Kidney glomerular epithelial cell (primary cell): ENCODE results near the gene OSBPL9.
"Not testable (repeated sequence)": the region's sequence is repeated elsewhere in the genome, so short reads cannot be mapped to it uniquely, and the experiment has no call there.

Experiments used
- DNase-seq: peaks from one replicate; lab custom pipeline; 2025; lab: John Stamatoyannopoulos, UW

The OSBPL9 gene

DNA sequence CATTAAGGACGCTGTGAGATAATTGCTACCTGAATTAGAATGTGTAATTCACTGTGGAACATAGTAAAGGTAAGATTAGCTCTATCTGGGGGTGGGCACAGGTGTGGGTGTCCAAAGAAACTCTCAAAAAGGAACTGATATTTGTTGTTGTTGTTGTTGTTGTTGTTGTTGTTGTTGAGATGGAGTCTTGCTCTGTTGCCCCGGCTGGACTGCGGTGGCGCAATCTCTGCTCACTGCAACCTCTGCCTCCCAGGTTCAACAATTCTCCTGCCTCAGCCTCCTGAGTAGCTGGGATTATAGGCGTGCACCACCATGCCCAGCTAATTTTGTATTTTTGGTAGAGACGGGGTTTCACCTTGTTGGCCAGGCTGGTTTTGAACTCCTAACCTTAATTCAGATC is 6.8 kb upstream of the OSBPL9 start:
- DNase-seq = not testable (repeated sequence)

DNA sequence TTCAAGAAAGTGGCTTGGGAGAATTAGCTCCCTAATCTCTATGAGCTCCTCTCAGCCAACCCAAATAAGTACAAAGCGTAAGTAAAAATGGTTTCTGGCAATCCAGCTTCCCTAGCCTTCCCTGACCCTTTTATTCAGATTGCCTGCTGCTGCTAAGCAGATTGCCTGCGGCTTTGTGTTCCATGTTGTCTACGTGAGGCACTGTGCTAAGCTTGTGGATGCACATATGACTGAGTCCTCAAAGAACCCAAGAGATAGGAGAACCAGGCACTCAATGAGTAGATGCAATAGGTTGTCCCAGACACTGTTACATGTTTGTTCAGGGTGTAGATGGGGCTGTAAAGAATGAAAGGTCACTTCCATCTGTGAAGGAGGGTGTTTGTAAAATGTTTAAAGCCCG is 6.3 kb upstream of the OSBPL9 start:
- no peak for DNase-seq

DNA sequence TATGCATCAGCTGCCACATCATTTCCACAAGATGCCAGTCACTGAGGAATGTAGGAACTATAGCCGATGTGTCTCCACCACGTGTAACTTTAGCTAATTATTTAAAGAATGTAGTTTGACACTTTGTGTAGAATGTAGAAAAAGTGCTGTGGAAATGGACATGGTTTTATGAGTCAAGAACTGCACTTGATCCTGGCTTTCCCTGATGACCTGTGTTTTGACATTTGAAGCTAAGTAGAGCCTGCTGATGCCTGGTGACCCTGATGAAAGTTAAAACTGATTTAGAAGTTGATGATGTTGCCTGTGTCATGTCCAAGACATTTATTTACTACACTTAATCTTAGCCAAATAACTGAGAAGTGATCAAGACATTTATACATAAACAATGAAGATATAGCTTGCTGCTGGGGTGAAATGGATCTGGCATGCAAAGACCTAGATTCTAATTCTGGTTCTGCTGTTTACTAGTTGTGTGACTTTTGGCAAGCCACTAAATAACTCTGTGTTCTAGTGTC is 4.4 kb upstream of the OSBPL9 start:
- peak; percentile 70 for DNase-seq

DNA sequence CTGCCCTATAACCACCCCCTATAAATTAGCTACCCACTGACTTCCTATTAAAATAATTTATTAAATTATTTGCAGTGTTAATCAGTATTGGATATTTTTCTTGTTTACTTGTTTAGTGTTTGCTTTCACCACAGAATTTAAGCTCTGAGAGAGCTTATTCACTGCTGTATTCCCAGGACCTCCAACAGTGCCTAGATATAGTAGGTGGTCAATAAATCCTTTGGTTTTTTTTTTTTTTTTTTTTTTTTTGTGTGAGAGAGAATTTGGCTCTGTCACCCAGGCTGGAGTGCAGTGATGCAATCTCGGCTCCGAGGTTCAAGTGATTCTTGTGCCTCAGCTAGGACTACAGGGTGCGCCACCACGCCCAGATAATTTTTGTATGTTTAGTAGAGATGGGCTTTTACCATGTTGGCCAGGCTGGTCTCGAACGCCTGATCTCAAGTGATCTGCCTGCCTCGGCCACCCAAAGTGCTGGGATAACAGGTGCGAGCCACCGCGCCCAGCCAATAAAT is 1.1 kb upstream of the OSBPL9 start:
- no peak for DNase-seq

DNA sequence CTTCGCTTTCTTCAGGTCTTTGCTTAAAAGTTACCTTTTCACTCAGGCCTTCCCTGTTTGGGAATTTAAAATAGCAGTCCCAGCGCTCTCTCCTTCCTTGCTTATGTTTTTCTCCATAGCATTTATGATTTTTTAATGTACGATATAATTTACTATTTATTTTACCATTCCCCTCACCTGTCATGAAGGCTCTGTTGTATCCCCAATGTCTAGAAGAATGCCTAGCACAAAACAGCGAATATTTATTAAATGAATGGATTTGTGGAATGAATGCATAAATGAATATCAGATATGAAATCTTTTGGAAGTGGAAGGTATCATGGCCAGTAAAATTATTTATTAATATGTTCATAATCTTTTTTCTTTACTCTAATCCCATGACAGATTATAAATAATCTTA is 402 bp upstream of the OSBPL9 start:
- DNase-seq = no peak

DNA sequence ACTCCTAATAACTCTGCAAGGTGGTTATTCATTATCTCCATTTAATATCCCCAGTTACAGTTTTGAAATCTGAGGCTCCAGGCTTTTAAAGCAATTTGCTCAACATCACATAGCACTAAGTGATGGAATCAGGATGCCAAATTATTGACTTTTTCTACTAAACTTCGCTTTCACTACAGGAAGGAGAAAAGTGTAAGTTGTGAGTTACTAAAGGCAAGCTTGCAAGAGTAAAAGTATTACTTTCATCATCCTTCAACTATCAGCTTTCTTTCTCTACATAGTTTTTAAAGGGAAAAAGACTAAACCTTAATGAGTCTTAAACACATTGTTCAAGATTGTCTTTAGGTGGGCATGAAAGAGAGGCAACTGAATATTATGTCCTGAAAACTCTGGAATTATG is 1.8 kb downstream of the OSBPL9 start:
- DNase-seq = no peak

DNA sequence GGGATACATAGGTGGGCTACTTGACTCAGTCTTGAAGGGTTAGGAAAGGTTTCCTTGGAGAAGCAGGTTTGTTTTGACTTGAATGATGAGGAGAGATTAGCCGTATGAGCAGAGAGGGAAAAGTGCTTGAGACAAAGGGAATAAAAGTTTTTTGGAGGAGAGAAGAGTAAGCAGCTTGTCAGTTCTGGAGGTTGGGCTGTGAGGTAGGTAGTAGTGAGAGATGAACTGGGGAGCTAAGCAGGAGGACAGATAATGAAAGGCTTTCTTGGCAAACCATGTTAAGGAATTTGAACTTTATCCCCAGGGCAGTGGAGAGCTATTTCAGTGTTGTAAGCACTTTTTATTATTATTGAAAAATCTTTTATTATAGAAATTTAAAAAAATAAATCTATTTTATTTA is 3.6 kb downstream of the OSBPL9 start:
- no peak for DNase-seq

DNA sequence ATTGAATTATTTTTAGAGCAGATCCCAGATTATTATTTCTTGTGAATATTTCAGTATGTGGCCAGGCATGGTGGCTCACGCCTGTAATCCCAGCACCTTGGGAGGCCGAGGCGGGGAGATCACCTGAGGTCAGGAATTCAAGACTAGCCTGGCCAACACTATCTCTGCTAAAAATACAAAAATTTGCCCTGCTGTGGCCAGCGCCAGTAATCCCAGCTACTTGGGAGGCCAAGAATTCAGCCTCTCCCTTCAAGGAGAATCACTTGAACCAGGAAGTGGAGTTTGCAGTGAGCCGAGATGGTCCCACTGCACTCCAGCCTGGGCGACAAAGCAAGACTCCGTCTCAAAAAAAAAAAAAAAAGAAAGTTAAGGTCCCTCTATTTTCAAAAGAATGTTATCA is 4.3 kb downstream of the OSBPL9 start:
- DNase-seq = no peak

DNA sequence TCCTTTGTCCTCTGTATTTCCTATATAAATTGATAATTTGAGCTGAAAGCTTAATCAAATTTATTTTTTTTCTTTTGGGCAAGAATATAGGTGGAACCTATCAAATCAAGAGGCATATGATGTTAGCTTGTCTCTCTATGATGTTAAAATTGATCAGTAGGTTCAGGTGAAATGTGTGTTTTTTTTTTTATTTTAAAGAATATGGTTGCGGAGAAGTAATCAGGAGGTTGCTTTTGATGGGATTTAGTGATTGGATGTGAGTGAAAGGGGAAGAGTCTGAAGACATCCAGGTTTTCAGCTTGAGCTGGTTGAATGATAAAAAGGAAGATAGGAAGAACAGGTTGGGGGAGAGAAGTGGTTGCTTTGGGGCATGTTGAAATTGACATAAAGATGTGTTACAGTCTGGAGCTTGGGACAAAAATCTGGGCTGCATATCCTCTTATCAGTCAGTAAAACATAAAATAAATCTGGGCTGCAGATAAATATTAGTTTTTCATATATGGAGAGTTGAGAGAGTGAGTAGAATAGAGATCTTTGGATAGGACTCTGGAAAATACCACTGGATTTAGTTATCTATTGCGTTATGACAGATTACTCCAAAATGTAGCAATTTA is 5.1 kb downstream of the OSBPL9 start:
- DNase-seq = no peak

DNA sequence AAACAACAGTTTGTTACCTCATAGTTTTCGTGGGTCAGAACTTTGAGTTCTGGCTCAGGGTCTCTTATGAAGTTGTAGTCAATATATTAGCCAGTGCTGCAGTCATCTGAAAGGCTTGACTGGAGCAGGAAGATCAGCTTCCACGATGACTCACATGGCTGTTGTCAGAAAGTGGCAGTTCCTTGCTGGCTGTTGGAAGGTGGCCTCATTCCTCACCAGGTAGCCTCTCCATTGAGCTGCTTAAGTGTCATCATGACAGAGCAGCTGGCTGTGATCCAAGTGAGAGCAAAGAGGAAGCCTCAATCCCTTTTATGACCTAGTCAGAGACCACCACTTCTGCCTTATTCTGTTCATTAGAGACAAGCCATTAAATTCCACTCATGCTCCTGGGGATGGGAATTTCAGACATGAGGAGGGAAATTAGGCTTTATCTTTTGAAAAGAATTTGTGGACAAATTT is 5.6 kb downstream of the OSBPL9 start:
- DNase-seq = peak; percentile 76

DNA sequence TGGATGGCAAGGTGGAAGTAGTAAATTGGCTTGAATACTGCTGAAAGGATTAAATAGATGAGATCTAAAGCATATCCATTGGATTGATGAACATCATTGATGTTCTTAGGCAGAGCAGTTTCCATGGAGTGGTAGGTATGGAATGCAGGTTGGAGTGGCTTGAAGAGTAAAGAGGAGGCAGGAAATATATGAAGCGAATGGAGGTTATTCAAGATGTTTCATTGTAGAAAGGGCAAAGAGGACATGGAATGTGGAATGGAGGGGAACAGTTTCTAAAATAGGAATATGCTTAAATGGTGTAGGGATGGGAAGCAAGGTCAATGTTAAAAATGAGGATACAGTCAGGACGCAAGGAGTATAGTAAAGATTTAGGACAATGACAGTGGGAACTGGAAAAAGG is 6.1 kb downstream of the OSBPL9 start:
- no peak for DNase-seq

DNA sequence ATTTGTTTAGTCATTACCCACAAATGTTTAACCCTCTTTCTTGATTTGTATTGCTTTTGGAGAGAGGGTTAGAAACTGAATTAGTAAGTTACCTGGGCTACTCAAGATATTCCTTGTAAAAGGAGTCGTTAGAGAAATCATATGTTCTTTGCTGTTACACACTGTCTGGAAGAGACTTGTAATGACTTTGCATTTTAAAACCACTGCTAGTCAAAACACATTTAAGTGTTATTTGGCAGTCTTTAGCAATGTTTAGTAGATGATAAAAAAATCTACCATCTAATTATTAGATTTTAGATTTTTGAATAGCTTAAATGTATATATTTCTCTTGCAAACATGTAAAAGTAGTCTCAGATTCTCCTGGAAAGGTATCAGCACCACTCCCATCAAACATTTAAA is 6.6 kb downstream of the OSBPL9 start:
- DNase-seq = no peak

DNA sequence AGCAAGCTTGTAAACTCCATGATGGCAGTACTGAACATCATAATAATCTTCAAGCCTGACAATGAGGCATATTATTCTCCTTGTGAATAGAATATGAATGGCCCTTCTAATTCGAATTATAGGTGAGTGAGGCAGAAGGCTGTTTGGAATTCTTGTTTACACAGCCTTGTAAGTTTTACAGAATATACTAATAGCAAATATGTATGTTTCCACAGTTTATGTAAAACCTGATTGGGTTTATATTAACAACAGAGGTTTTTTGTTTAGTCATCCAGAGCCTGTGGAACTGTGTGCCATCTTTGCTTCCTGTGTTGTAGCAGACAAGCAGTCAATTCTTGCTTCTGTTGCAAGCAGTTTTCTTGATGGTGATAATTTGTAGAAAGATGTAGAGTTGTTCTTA is 8.0 kb downstream of the OSBPL9 start:
- DNase-seq = no peak

DNA sequence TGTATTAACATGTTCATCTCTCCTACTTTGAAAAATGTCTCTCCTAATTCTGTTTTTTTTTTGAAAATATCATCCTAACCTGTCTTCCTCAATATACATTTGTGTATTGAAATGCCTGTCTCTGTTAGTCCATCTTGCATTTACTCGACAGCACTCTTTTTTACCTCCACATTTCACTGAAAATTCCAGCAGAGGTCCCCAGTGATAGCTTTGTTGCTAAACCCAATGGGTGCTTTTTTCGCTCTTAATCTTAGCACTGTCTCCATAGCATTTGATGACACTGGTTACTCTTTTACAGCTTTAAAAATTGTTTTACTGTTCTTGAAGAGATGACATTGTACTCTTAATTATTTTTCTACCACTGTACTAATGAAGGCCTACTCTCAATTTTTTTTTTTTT is 10.8 kb downstream of the OSBPL9 start:
- DNase-seq = peak; percentile 59

DNA sequence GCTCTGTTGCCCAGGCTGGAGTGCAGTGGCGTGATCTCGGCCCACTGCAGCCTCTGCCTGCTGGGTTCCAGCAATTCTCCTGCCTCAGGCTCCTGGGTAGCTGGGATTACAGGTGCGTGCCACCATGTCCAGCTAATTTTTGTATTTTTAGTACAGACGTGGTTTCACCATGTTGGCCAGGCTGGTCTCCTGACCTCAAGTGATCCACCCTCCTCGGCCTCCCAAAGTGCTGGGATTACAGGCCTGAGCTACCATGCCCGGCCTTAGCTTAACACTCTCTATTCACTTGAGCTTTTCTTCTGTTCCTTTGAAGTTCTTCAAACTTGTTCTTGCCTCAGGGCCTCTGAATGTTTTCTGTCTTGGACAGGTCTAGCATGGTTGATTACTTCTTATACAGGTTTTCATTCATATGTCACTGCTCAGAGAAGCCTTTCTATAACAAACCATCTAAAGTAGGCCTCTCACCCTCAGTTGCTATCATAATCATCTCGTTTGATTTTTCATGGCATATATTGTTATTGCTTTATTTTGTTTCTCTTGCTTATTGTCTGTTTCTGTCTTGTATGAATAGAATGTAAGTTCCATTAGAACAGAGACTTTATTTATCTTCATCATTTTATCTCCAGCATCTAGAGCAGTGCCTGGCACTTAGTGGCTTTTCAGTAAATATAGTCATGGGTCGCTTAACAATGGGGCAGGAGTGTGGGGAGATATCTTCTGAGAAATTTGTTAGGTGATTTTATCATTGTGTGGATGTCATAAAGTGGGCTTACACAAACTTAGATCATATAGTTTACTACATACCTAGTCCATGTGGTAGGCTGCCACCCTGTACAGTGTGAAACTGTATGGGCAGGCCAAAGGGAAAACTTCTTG is 12.1 kb downstream of the OSBPL9 start:
- no peak for DNase-seq

DNA sequence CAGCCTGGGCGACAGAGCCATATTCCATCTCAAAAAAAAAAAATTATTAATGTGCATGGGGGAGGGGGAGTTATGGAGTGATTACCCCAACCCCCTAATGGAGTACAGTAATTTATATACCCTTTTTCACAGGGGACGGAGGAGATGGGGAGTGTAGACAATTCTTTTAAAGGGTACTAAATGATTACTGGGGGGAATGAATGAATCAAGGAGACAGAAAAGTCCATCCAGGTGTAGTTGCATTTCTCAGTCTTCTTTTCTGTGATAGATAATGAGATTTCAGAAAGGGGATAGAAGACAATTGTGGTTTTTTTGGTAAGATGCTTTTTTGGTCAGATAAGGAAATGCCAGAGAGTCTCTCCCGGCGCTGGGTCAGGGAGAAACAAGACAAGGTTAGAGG is 13.0 kb downstream of the OSBPL9 start:
- no peak for DNase-seq

DNA sequence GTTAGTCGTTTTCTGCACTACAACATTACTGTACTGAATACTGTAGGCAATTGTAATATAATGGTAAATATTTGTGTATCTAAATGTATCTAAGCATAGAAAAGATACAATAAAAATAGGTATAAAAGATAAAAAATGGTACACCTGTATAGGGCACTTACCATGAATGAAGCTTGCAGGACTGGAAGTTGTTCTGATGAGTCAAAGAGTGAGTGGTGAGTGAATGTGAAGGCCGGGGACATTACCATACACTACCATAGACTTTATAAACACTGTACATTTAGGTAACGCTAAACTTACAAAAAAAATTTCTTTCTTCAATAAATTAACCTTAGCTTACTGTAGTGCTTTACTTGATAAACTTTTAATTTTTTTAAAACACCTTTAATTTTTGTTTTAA is 13.5 kb downstream of the OSBPL9 start:
- no peak for DNase-seq

DNA sequence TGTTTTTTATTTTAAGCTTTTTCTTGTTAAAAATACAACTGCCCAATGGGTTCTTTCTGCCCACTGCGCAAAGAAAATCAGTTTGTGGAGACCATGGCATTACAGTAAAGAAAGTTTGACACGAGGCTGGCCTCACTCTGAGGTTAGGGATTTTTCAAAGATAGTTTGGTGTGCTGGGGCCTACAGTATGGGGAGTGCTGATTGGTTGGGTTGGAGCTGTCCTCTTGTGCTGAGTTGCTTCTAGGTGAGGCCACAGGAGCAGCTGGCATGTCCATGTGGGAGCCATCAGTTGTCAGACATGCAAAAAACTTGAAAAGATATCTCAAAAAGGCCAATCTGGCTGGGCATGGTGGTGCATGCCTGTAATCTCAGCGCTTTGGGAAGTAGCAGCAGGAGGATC is 14.0 kb downstream of the OSBPL9 start:
- DNase-seq = no peak

DNA sequence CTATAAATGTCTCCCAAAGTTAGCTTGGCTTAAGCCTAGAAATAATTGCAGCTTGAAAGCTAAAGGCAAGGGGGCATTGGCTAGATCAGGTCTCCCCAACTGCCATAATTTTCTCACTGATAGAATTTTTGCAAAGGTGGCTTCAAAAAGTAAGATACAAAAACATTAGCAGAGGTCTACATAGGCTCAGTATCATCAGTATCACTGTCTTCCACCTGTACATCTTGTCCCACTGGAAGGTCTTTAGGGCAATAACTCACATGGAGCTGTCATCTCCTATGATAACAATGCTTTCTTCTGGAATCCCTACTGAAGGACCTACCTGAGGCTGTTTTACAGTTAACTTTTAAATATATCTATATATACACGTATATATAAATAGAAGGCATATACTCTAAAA is 14.9 kb downstream of the OSBPL9 start:
- DNase-seq = no peak

DNA sequence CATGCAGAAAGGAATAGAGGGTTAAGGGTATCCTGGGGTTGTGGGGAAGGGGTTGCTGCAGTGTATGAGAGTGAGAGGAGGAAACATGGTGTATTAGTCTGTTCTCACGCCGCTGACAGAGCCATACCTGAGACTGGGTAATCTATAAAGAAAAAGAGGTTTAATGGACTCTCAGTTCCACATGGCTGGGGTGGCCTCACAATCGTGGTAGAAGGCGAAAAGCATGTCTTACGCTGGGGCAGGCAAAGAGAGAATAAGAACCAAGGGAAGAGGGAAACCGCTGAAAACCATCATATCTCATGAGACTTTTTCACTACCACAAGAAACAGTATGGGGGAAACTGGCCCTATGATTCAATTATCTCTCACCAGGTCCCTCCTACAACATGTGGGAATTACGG is 17.7 kb downstream of the OSBPL9 start:
- DNase-seq = no peak

DNA sequence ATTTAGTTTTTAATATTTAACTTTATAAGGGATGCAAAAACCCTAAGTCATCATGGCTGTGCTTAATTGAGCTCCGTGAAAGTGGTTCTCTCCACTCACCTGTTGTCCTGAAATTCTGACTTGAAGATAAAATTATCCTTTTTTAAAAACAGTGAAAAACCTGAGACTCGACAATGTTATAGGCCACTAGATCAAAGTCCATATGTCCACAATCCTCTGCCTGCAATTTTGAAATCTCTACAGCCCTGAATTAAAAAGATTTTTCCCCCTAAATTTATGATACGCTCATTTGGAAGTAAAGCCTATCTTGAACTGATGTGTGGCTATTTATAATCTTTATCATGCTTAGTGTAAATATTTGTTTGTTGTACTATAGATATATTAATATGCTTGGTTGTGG is 18.7 kb downstream of the OSBPL9 start:
- DNase-seq = no peak

DNA sequence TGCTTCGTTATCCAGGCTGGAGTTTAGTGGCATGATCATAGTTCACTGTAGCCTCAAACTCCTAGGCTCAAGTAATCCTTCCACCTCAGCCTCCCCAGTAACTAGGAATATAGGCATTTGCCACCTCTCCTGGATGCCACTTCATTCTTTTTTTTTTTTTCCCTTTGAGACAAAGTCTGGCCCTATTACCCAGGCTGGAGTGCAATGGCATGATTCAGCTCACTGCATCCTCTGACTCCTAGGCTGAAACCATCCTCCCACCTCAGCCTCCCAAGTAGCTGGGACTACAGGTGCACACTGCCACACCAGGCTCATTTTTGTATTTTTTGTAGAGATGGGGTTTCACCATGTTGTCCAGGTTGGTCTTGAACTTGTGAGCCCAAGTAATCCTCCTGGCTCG is 19.3 kb downstream of the OSBPL9 start:
- DNase-seq = no peak
